Astrocyte of the spinal cord (primary cell): Measurements from ENCODE around the gene ZNF213.

ENCODE experiments used
- DNase-seq: peaks from one replicate; pipeline ENCODE4 v3.0.0; 2011; ENCODE audit warnings: low read depth, low spot score
- H3K4me3 ChIP-seq: 2 replicates; pipeline ENCODE4 v1.5.1; 2011; ENCODE audit warnings: low read depth, mild to moderate bottlenecking, low read length, moderate library complexity
- CTCF ChIP-seq: IDR thresholded peaks from 2 replicates; pipeline ENCODE4 v1.5.1; 2012; ENCODE audit warnings: low read depth, mild to moderate bottlenecking, low read length, inconsistent platforms
- in situ Hi-C: cut with HindIII; loops from 2 replicates; pipeline ENCODE4 v1.10.0; 2017; ENCODE audit warnings: low sequenced_read_pairs

ZNF213 gene

GRCh38 chr16:3101841-3102470, 32.9 kb upstream of the ZNF213 start:
- no peak for DNase-seq
- TF ChIP-seq CTCF = no peak
- in situ Hi-C loops = no loop called here
- no peak overlapping the region for H3K4me3 ChIP-seq

GRCh38 chr16:3106205-3106928, 28.5 kb upstream of the ZNF213 start:
- H3K4me3 ChIP-seq = peak overlapping the region; percentile 64
- peak; percentile 90 for DNase-seq
- in situ Hi-C loops = no loop called here
- TF ChIP-seq CTCF = no peak

GRCh38 chr16:3112058-3112880, 22.6 kb upstream of the ZNF213 start, which contains the start of gene ZNF205:
ZNF205 (plus strand) TSS chr16:3112586; CDS start chr16:3113431, 845 bp downstream.
- TF ChIP-seq CTCF = no peak
- peak; percentile 71 for DNase-seq
- in situ Hi-C loops = no loop called here
- peak within 1 kb of the TSS; percentile 92 for H3K4me3 ChIP-seq

GRCh38 chr16:3112881-3113574, 21.8 kb upstream of the ZNF213 start:
- H3K4me3 ChIP-seq = peak overlapping the region; percentile 92
- no peak for DNase-seq
- in situ Hi-C loops = no loop called here
- TF ChIP-seq CTCF = no peak

GRCh38 chr16:3113765-3114479, 20.9 kb upstream of the ZNF213 start:
- peak overlapping the region; percentile 92 for H3K4me3 ChIP-seq
- in situ Hi-C loops = no loop called here
- no peak for DNase-seq
- no peak for TF ChIP-seq CTCF
